Stomach (tissue), 4 donors: ENCODE measurements around the gene RPL36.

Experiments
- CTCF ChIP-seq, 7 experiments: fragments of 450-650 bp in 4 of 7; fragments of 200-600 bp in 3 of 7; sonication (generic) in 3 of 7; IDR thresholded peaks; one replicate each; pipeline ENCODE4 v1.5.1; 2016 to 2019; ENCODE audit warnings: antibody characterized with exemption in 7 of 7, control low read depth in 2 of 7, mild to moderate bottlenecking in 1 of 7
- POLR2AphosphoS5 ChIP-seq, 3 donors: sonication (generic); formaldehyde crosslinking; IDR thresholded peaks; one replicate each; pipeline ENCODE4 v1.6.1; 2016; ENCODE audit warnings: antibody characterized with exemption in 3 of 3

GRCh38 chr19:5666921-5667610 is 23.0 kb upstream of the RPL36 start:
- TF ChIP-seq POLR2AphosphoS5 (IDR thresholded peaks at IDR 0.05): no peak
- TF ChIP-seq CTCF (IDR thresholded peaks at IDR 0.05): no peak
